ENCODE results near the gene CCDC190.
"Not testable (repeated sequence)": the region's sequence is repeated elsewhere in the genome, so short reads cannot be mapped to it uniquely, and the experiment has no call there.

The CCDC190 gene

DNA sequence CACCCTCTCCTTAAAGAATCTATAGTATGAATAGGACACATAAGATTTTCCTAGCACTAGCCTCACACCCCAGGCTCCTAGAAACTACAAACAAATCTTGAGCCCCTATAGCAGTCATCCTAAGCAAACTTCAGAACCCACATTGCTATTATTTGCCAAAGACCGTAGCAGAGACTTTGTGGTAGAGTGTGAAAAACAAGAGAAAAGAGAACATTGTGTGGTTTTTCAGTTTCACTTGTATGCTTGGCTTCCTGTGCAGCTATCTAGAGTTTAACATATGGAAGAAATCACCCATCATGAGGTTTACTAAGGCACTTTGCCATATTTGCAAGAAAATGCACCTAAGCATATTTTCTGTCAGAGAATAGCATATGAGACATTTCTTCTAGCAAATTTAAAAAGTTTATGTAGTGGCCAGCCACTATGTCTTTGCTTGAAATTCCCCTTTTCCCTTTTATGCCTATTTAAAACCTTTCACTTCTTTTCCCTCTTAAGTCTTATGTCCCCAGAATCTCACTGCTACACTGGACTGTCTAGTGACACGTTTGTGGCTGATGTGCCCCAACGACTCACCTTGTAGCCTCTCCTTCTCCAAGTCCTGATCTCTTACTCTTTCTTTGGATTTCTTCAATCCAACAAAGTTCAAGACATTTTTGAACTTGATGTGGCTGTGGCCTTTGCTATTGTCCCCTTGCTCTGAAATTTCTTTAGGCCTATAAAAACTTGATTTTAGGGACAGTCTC is 25.6 kb downstream of the CCDC190 start:
- no peak for DNase-seq (ENCODE audit: low read depth, low spot score)

DNA sequence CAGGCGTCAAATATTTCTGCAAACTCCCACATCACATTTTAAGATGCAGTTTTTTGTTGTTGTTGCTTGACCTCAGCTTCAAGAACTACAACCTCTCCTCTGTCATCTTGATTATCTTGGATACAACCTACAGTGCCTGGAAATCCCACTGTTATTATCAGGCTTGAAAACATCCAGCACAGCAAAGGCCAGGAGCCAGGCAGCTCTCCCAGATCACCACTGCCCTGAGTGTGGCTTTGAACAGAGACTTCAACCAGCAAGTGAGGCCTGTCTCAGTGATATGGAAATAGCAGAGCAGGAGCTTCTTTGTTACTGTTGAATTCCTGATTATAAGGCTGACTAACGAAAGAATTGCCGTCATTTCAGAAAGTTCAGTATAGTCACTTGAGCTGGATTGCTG is 28.5 kb downstream of the CCDC190 start:
- no peak for DNase-seq (ENCODE audit: low read depth, low spot score)

DNA sequence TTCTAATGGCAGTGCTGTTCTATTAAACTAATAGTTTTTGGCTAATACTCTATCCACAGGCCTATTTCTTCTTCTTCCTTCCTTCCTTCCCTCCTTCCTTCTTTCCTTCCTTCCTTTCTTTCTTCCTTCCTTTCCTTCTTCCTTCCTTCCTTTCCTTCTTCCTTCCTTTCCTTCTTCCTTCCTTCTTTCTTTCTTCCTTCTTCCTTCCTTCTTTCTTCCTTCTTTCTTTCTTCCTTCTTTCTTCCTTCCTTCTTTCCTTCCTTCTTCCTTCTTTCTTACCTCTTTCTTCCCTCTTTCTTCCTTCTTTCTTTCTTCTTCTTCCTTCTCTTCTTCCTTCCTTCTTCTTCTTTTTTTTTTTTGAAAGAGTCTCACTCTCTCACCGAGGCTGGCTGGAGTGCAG is 31.7 kb downstream of the CCDC190 start:
- no peak for DNase-seq (ENCODE audit: low read depth, low spot score)

DNA sequence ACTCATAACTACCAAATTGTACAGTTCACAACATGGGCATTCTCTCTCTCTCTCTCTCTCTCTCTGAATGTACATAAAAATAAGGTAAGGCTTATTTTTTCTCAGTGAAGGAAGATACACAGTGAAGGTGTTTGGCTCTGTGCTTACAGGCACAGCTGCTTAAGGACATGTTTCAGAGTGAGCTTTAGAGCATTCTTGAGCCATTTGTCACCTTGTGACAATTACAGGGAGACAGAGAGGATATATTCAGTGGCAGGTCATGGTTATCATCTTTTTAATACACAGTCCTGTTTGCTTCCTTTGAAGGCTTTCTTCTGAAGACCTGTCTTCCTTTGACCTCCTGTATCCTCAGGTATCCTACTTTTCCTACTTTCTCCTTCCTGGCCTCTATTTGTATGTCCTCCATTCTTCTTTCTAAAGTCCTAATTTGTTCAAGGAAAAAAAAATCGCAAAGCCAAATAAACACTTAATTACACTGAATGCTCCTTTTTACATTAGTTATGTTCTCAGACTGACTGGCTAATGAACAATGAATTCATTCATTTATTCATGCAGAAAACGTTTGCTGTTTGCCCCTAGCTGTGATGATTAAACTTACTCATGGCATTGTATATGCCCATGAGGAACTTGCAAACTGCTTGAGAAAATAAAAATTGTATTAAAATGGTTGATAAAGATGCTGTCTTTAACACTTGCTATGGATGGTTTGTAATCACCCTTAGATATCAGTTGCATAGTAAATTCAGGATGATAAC is 37.0 kb downstream of the CCDC190 start:
- no peak for DNase-seq (ENCODE audit: low read depth, low spot score)

DNA sequence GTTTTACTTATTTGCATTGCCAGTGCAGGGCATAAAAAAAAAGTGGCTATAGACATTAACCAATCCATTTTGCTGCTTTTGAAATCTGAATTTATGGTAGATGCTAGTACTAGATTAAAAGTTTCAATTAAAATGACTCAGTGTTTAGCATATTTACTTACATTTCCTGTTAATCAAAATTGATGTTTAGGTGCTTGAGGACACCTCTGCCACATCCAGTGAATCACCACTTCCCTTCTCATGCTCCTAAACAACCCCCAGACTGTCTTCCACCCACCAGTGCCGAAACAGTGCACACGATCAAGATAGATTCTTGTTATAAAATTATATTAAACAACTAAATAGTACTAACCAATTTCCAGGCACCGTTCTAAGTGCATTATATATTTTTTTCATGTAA is 37.7 kb downstream of the CCDC190 start:
- DNase-seq (ENCODE audit: low read depth, low spot score) = no peak

DNA sequence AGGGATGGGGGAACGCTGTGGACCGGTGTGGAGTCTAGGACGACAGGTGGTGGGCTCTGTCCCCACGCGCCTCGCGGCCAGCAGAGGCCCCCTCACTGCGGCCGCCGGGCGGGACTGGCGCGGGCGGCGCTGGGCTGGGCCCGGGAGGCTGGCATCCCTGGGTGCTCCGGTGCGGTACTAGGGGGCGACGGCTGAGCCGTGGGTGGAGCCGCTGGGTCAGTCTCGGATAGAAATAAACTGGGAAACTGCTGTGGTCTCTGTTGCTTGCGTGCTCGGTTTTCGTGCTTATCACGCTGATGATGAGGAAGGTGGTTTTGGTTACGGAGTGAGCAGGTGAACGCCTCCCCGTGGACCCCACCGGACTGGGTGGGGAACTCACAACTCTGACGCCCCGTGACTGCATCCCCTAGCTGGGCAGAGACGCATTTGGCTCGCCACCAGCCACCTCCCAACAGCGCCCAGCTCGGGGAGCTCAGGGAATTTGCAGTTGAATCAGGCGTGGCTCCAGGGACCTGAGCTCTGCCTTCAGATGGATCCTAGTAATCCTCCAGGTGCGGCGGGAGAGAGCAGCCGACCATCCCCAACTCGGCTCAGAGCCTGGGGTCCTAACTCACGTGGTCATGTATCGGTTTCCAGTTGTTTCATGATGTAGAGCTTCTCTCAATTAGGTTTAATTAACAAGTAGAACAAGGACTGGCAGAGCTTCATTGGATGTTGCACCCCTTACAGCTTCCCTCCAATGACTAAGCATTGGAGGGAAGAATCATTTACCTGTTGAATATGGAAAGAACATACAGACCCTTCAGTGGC is 38.4 kb downstream of the CCDC190 start:
- no peak for DNase-seq (ENCODE audit: low read depth, low spot score)

DNA sequence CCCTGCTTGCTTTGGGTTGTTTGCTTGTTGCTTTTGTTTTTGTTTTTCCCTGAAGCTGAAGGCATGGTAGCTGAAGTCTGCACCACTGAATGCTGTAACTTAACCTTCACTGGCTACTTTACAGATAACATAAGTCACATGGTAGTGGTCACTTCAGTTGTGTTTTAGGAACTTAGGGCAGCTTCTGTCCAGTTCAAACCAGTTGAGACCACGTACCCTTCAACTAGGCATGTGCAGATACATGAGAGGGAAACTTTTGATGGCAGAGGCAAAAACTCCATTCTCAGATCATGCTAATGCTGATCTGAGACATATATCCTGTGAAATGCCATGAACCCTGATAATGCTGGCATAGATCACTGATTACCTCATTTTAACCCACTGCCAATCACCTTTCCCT is 42.3 kb downstream of the CCDC190 start:
- not testable (repeated sequence) for DNase-seq (ENCODE audit: low read depth, low spot score)

DNA sequence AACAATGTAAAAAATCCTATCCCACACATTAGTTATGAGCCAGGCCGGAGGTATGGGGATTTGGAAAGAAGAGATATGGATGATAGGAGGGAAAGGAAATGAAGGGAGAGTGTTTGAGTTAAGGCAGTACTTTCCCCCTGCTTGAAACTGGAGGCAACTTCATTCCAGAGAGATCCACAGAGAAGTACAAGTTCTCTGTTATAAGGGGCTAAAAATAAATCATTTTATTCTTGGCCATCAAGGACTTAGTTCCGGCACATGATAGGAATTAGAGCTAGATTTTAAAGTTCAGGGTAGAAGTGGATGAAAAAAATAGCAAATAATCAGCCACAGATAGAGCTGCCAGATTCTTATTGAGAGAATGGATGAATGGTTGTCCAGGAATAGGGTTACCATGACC is 42.8 kb downstream of the CCDC190 start:
- DNase-seq (ENCODE audit: low read depth, low spot score) = not testable (repeated sequence)

DNA sequence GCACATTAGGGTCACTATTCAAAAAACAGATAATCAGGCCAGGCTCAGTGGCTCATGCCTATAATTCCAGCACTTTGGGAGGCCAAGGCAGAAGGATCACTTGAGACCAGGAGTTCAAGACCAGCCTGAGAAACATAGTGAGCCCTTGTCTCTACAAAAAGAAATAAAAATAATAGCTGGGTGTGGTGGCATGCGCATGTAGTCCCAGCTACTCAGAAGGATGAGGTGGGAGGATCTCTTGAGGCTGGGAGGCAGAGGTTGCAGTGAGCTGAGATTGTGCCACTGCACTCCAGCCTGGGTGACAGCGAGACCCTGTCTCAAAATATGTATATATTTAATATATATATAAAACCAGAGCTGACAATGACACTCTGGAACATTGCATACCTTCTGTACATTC is 48.6 kb downstream of the CCDC190 start:
- not testable (repeated sequence) for DNase-seq (ENCODE audit: low read depth, low spot score)

DNA sequence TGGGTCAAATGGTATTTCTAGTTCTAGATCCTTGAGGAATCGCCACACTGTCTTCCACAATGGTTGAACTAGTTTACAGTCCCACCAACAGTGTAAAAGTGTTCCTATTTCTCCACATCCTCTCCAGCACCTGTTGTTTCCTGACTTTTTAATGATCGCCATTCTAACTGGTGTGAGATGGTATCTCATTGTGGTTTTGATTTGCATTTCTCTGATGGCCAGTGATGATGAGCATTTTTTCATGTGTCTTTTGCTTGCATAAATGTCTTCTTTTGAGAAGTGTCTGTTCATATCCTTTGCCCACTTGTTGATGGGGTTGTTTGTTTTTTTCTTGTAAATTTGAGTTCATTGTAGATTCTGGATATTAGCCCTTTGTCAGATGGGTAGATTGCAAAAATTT is 53.5 kb downstream of the CCDC190 start:
- DNase-seq (ENCODE audit: low read depth, low spot score) = not testable (repeated sequence)
